Sigmoid colon (tissue), 7 donors: ENCODE measurements around the gene CST7. TPM values are rescaled to one million over a fixed set of nuclear protein-coding genes. Genes with fewer than 3 reads are reported as not detected.

ENCODE experiments used
- DNase-seq: peaks from one replicate; pipeline ENCODE4 v3.0.0-alpha.2; 2019
- H3K27ac ChIP-seq, 4 donors: fragments of 200-600 bp; sonication (generic); one replicate each; pipeline ENCODE4 v1.5.1; 2016 to 2019; ENCODE audit warnings: mild to moderate bottlenecking in 1 of 4
- H3K27me3 ChIP-seq, 3 donors: fragments of 200-600 bp; sonication (generic); one replicate each; pipeline ENCODE4 v1.5.1; 2019; ENCODE audit warnings: mild to moderate bottlenecking in 1 of 3
- H3K36me3 ChIP-seq, 4 donors: fragments of 200-600 bp; sonication (generic); one replicate each; pipeline ENCODE4 v1.5.1; 2016 to 2019
- H3K4me1 ChIP-seq, 4 donors: fragments of 200-600 bp; sonication (generic); one replicate each; pipeline ENCODE4 v1.5.1; 2017 to 2019
- H3K4me3 ChIP-seq, 4 donors: fragments of 200-600 bp; sonication (generic); one replicate each; pipeline ENCODE4 v1.5.1; 2017 to 2019; ENCODE audit warnings: mild to moderate bottlenecking in 2 of 4, moderate library complexity in 1 of 4
- H3K9me3 ChIP-seq, 4 donors: fragments of 200-600 bp in 3 of 4; sonication (generic) in 3 of 4; one replicate each; pipeline versions ENCODE4 v1.5.1 to v1.6.1; 2013 to 2019
- EP300 ChIP-seq, 4 donors: sonication (generic); formaldehyde crosslinking; IDR thresholded peaks; one replicate each; pipeline ENCODE4 v1.6.1; 2017; ENCODE audit warnings: antibody characterized with exemption in 4 of 4
- POLR2A ChIP-seq, 2 donors: fragments of 450-650 bp; IDR thresholded peaks; one replicate each; pipeline ENCODE4 v1.6.1; 2016; ENCODE audit warnings: antibody characterized with exemption in 2 of 2, mild to moderate bottlenecking in 2 of 2, moderate library complexity in 2 of 2
- POLR2AphosphoS5 ChIP-seq, 4 donors: sonication (generic); formaldehyde crosslinking; IDR thresholded peaks; one replicate each; pipeline ENCODE4 v1.6.1; 2017; ENCODE audit warnings: antibody characterized with exemption in 4 of 4
- WGBS, 2 donors: extraction: QIAGEN DNeasy Blood & Tissue Kit; methylation state at CpG; one replicate each; pipeline ENCODE4 v1.1.7; 2013; 5-methylcytosine and 5-hydroxymethylcytosine counted together
- intact Hi-C: fragments of 100-400 bp; cut with DNase I; formaldehyde crosslinking; loops from one replicate; pipeline ENCODE4 v1.15.1; 2023
- polyA plus RNA-seq, 3 donors: library from polyadenylated mRNA; stranded (reverse); fragments of 200-250 nt; gene quantifications; one replicate each; pipeline ENCODE4 v1.2.3, GENCODE V29; 2013
- total RNA-seq, 4 donors: library from RNA; depleted of rRNA; stranded (reverse); fragments of >200 nt; gene quantifications; one replicate each; pipeline ENCODE4 v1.1.0, GENCODE V29; 2016
- TF ChIP-seq, protein P1 (sequence below), 4 experiments: fragments of 450-650 bp in 3 of 4; fragments of 200-600 bp in 1 of 4; IDR thresholded peaks; one replicate each; pipeline ENCODE4 v1.5.1; 2016 to 2019; ENCODE audit warnings: antibody characterized with exemption in 4 of 4, mild to moderate bottlenecking in 3 of 4, moderate library complexity in 2 of 4
- donor health status: healthy with polysubstance abuse.
- donor health status: Bipolar disorder and iron deficiency.
- donor health status: healthy.

The CST7 gene
- total and polyA plus RNA-seq, 7 donors, result 0.66 to 10.4 (median 3.7) TPM; not detected in 1

GRCh38 chr20:24935766-24936525 lies 13.1 kb upstream of the CST7 start:
- peaks cover 0 to 3% (median 0%) of the 10 kb centered on the region in 4 donors for H3K9me3 ChIP-seq
- H3K4me1 ChIP-seq, result no peaks in the 10 kb centered on the region
- no peaks in the 10 kb centered on the region for H3K36me3 ChIP-seq
- TF ChIP-seq, protein P1, sequence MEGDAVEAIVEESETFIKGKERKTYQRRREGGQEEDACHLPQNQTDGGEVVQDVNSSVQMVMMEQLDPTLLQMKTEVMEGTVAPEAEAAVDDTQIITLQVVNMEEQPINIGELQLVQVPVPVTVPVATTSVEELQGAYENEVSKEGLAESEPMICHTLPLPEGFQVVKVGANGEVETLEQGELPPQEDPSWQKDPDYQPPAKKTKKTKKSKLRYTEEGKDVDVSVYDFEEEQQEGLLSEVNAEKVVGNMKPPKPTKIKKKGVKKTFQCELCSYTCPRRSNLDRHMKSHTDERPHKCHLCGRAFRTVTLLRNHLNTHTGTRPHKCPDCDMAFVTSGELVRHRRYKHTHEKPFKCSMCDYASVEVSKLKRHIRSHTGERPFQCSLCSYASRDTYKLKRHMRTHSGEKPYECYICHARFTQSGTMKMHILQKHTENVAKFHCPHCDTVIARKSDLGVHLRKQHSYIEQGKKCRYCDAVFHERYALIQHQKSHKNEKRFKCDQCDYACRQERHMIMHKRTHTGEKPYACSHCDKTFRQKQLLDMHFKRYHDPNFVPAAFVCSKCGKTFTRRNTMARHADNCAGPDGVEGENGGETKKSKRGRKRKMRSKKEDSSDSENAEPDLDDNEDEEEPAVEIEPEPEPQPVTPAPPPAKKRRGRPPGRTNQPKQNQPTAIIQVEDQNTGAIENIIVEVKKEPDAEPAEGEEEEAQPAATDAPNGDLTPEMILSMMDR (IDR thresholded peaks at IDR 0.05), result no peak
- TF ChIP-seq POLR2AphosphoS5 (IDR thresholded peaks at IDR 0.05) (no peak), POLR2A (IDR thresholded peaks at IDR 0.05) (no peak), EP300 (IDR thresholded peaks at IDR 0.05) (no peak)
- H3K27me3 ChIP-seq, result no peaks in the 10 kb centered on the region
- no peak overlapping the region for H3K4me3 ChIP-seq
- no peak for DNase-seq
- intact Hi-C loops, result no loop called here
- WGBS, 2 donors, result 91 to 93% methylated on average over 4 of the region's 4 CpGs
- H3K27ac ChIP-seq, result no peak overlapping the region

GRCh38 chr20:24936526-24937407 lies 12.3 kb upstream of the CST7 start:
- peak; percentile 48 for DNase-seq
- WGBS, 2 donors, result 86 to 87% methylated on average over 7 of the region's 7 CpGs
- intact Hi-C loops, result no loop called here
- H3K36me3 ChIP-seq, result no peaks in the 10 kb centered on the region
- no peaks in the 10 kb centered on the region for H3K4me1 ChIP-seq
- H3K4me3 ChIP-seq, result no peak overlapping the region
- no peaks in the 10 kb centered on the region for H3K27me3 ChIP-seq
- no peak overlapping the region for H3K27ac ChIP-seq
- peaks cover 0 to 3% (median 0%) of the 10 kb centered on the region in 4 donors for H3K9me3 ChIP-seq
- TF ChIP-seq POLR2A (IDR thresholded peaks at IDR 0.05) (no peak), EP300 (IDR thresholded peaks at IDR 0.05) (no peak), POLR2AphosphoS5 (IDR thresholded peaks at IDR 0.05) (no peak)
- TF ChIP-seq, protein P1 (IDR thresholded peaks at IDR 0.05), result no peak

GRCh38 chr20:24937579-24937978 lies 11.5 kb upstream of the CST7 start:
- Histone ChIP-seq H3K36me3 (no peaks in the 10 kb centered on the region), H3K27ac (no peak overlapping the region), H3K4me3 (no peak overlapping the region), H3K9me3 (peaks cover 0 to 4% (median 2%) of the 10 kb centered on the region in 4 donors), H3K4me1 (no peaks in the 10 kb centered on the region), H3K27me3 (no peaks in the 10 kb centered on the region)
- 33 to 95% methylated on average over 1 of the region's 1 CpG for WGBS, 2 donors
- peak; percentile 26 for DNase-seq
- intact Hi-C loops, result no loop called here
- no peak for TF ChIP-seq POLR2AphosphoS5 (IDR thresholded peaks at IDR 0.05)
- TF ChIP-seq, protein P1 (IDR thresholded peaks at IDR 0.05), result no peak
- no peak for TF ChIP-seq POLR2A (IDR thresholded peaks at IDR 0.05)
- TF ChIP-seq EP300 (IDR thresholded peaks at IDR 0.05), result no peak

- no peaks in the 10 kb centered on the region for H3K36me3 ChIP-seq
- TF ChIP-seq, protein P1 (IDR thresholded peaks at IDR 0.05), result no peak
- TF ChIP-seq EP300 (IDR thresholded peaks at IDR 0.05) (no peak), POLR2A (IDR thresholded peaks at IDR 0.05) (no peak), POLR2AphosphoS5 (IDR thresholded peaks at IDR 0.05) (no peak)
- H3K9me3 ChIP-seq, result peaks cover 0 to 4% (median 2%) of the 10 kb centered on the region in 4 donors
- intact Hi-C loops, result no loop called here
- WGBS, 2 donors, result 89 to 92% methylated on average over 5 of the region's 5 CpGs
- H3K27ac ChIP-seq, result no peak overlapping the region
- no peak overlapping the region for H3K4me3 ChIP-seq
- H3K4me1 ChIP-seq, result no peaks in the 10 kb centered on the region
- no peak for DNase-seq
- no peaks in the 10 kb centered on the region for H3K27me3 ChIP-seq
These were observed 10.6 kb upstream of the CST7 start for GRCh38 chr20:24938498-24938897.
